Breast epithelium (tissue), 3 donors: ENCODE measurements around the gene ERC1.

Source experiments
- CTCF ChIP-seq, 3 donors: fragments of 450-650 bp; IDR thresholded peaks; one replicate each; pipeline ENCODE4 v1.5.1; 2016 to 2017; ENCODE audit warnings: antibody characterized with exemption in 3 of 3, mild to moderate bottlenecking in 3 of 3, moderate library complexity in 3 of 3
- POLR2A ChIP-seq: fragments of 450-650 bp; IDR thresholded peaks from one replicate; pipeline ENCODE4 v1.6.1; 2016; ENCODE audit warnings: antibody characterized with exemption, mild to moderate bottlenecking, moderate library complexity
- POLR2AphosphoS5 ChIP-seq, 3 donors: sonication (generic); formaldehyde crosslinking; IDR thresholded peaks; one replicate each; pipeline ENCODE4 v1.6.1; 2017; ENCODE audit warnings: antibody characterized with exemption in 3 of 3

GRCh38 chr12:997505-997904, 6.5 kb downstream of the ERC1 start:
- TF ChIP-seq POLR2AphosphoS5 (IDR thresholded peaks at IDR 0.05) (no peak), CTCF (IDR thresholded peaks at IDR 0.05) (no peak), POLR2A (no peak)
